GM19025 (cell line): ENCODE data around the gene GRWD1.

ENCODE experiments used
- ATAC-seq: cut with Tn5 transposase; IDR thresholded peaks from one replicate; pipeline ENCODE4 v1.9.1; 2021; ENCODE audit warnings: mild to moderate bottlenecking, low read depth, moderate library complexity; ENCODE audit not compliant: unreplicated experiment

GRWD1 gene

GRCh38 chr19:48493718-48494401, 48.1 kb downstream of the GRWD1 start:
- no peak for ATAC-seq

- ATAC-seq = no peak
Observed at GRCh38 chr19:48495396-48495795, 49.6 kb downstream of the GRWD1 start.

GRCh38 chr19:48496959-48497727, 51.4 kb downstream of the GRWD1 start:
- no peak for ATAC-seq

GRCh38 chr19:48497728-48498594, 52.2 kb downstream of the GRWD1 start:
- ATAC-seq = no peak

GRCh38 chr19:48498595-48499311, 53.0 kb downstream of the GRWD1 start:
- no peak for ATAC-seq

- ATAC-seq = no peak
Observed at GRCh38 chr19:48499316-48500090, 53.7 kb downstream of the GRWD1 start.

GRCh38 chr19:48500830-48501493, 55.2 kb downstream of the GRWD1 start:
- ATAC-seq = no peak

- no peak for ATAC-seq
Observed at GRCh38 chr19:48501494-48502349, 55.9 kb downstream of the GRWD1 start.

GRCh38 chr19:48502350-48503018, 56.7 kb downstream of the GRWD1 start:
- no peak for ATAC-seq

- no peak for ATAC-seq
Observed at GRCh38 chr19:48506138-48506733, 60.5 kb downstream of the GRWD1 start.
